Skeletal muscle tissue (tissue), 4 donors: ENCODE measurements around the gene IGSF5. TPM values are rescaled to one million over a fixed set of nuclear protein-coding genes. Genes with fewer than 3 reads are reported as not detected.

Experiments
- H3K27ac ChIP-seq: one replicate; pipeline ENCODE4 v1.7.0; 2013; ENCODE audit warnings: mild to moderate bottlenecking, low read depth, low read length, inconsistent platforms
- H3K27me3 ChIP-seq, 3 donors: one replicate each; pipeline ENCODE4 v1.7.0; 2013; ENCODE audit warnings: low read length in 3 of 3; ENCODE audit not compliant: control insufficient read depth in 3 of 3, insufficient read depth in 3 of 3
- H3K36me3 ChIP-seq, 3 donors: one replicate each; pipeline ENCODE4 v1.7.0; 2013; ENCODE audit warnings: low read length in 3 of 3; ENCODE audit not compliant: control insufficient read depth in 3 of 3, insufficient read depth in 3 of 3
- H3K4me1 ChIP-seq, 3 donors: one replicate each; pipeline ENCODE4 v1.7.0; 2013; ENCODE audit warnings: low read length in 3 of 3, mild to moderate bottlenecking in 3 of 3; ENCODE audit not compliant: control insufficient read depth in 3 of 3, insufficient read depth in 3 of 3
- H3K4me3 ChIP-seq, 3 donors: one replicate each; pipeline ENCODE4 v1.7.0; 2013; ENCODE audit warnings: low read length in 3 of 3
- H3K9ac ChIP-seq, 3 donors: one replicate each; pipeline ENCODE4 v1.7.0; 2013; ENCODE audit warnings: low read length in 3 of 3, mild to moderate bottlenecking in 3 of 3, moderate library complexity in 2 of 3, low read depth in 1 of 3
- H3K9me3 ChIP-seq, 3 donors: one replicate each; pipeline ENCODE4 v1.7.0; 2013; ENCODE audit warnings: low read length in 3 of 3; ENCODE audit not compliant: control insufficient read depth in 3 of 3
- total RNA-seq: library from RNA; depleted of rRNA; stranded (reverse); fragments of >200 nt; gene quantifications from one replicate; pipeline ENCODE4 v1.2.3, GENCODE V29; 2014
- donor health status: Osteomylitis.

The IGSF5 gene
- total RNA-seq, 1 donor from 2014 or later, result 0.52 TPM

DNA sequence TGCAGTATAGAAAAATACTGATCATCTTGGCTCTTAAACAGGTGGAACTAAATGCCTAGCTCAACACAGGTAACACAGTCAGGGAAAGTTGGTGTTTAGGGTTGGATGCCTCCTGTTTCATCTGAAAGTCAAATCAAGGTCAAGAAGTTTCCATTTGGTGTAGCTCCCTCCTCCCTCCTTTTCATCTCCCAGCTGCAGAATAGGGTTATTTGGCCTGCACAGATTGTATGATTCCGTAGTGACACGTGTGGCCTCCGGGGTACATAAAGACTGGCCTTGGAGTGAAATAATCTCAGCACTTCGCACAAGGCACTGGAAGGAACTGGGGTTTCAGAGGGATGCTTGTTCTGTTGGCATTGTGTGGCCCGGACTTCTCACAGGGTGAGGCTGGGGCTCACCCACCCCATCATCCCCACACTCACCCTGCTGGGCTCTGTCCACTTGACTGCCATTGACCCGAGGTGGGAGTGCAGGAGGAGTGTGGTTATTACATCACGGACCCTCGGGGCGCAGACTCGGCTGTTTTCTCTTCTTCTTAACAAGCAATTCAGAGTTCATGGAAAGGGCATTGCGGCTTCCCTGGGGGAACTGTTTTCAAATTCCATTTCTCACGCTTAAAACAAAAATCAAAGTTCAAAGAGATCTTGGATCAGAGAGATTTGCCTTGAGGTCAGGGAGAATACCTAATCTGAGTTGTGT, 18.4 kb downstream of the IGSF5 start:
- Histone ChIP-seq H3K9me3 (peaks cover 0 to 2% (median 0%) of the 10 kb centered on the region in 3 donors), H3K27ac (no peak overlapping the region), H3K9ac (no peak overlapping the region), H3K4me3 (no peak overlapping the region), H3K36me3 (no peaks in the 10 kb centered on the region), H3K27me3 (peaks cover 0 to 3% (median 0%) of the 10 kb centered on the region in 3 donors), H3K4me1 (no peaks in the 10 kb centered on the region)

DNA sequence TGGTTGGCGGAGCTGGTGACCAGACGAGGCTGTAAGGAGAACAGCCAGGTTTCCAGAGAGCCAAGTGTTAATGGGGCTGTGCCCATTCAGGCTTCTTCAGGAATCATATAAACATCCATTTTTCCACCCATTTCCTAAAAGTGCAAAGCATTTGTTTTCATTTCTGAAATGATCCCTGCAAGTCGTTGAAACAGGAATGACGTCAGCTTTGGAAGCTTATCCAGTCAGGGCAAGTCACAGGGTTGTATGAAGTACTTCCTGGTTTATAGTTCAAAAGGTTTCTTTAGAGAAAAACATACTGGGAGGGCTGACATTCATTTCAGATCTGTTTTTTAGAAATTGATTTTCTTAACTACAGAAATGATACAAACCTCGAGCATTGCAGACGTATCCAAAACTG, 29.2 kb downstream of the IGSF5 start:
- Histone ChIP-seq H3K9ac (no peak overlapping the region), H3K4me3 (no peak overlapping the region), H3K27me3 (no peaks in the 10 kb centered on the region)

GRCh38 chr21:39775816-39776215, 30.8 kb downstream of the IGSF5 start:
- Histone ChIP-seq H3K27me3 (no peaks in the 10 kb centered on the region), H3K27ac (no peak overlapping the region), H3K4me3 (no peak overlapping the region), H3K9me3 (no peaks in the 10 kb centered on the region), H3K36me3 (no peaks in the 10 kb centered on the region), H3K9ac (no peak overlapping the region), H3K4me1 (no peaks in the 10 kb centered on the region)

More for the DNA sequence above, 29.2 kb downstream of the IGSF5 start:
- no peaks in the 10 kb centered on the region for H3K4me1 ChIP-seq
- H3K36me3 ChIP-seq, result no peaks in the 10 kb centered on the region
- no peaks in the 10 kb centered on the region for H3K9me3 ChIP-seq
- no peak overlapping the region for H3K27ac ChIP-seq

GRCh38 chr21:39776589-39776988, 31.6 kb downstream of the IGSF5 start:
- H3K4me1 ChIP-seq, result no peaks in the 10 kb centered on the region
- no peak overlapping the region for H3K9ac ChIP-seq
- no peaks in the 10 kb centered on the region for H3K27me3 ChIP-seq
- H3K27ac ChIP-seq, result no peak overlapping the region
- no peak overlapping the region for H3K4me3 ChIP-seq
- no peaks in the 10 kb centered on the region for H3K36me3 ChIP-seq
- H3K9me3 ChIP-seq, result no peaks in the 10 kb centered on the region

DNA sequence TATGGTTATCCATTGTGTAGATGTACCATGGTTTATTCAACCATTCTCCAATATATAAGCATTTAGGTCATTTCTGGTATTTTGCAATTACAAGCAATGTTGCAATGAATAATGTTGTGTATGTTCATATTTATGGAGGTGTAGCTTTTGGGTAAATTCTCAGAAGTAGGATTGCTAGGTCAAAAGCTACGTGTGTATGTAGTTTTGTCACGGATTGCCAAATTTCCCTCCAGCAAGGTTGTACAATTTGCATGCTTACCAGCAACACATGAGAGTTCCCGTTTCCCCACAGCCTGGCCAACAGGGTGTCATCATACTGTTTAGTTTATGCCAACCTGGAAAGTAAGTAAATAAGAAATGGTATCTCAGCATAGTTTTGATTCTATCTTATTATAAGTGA, 36.3 kb downstream of the IGSF5 start:
- no peak overlapping the region for H3K27ac ChIP-seq
- H3K27me3 ChIP-seq, result no peaks in the 10 kb centered on the region
- H3K4me1 ChIP-seq, result no peaks in the 10 kb centered on the region
- H3K36me3 ChIP-seq, result no peaks in the 10 kb centered on the region
- no peaks in the 10 kb centered on the region for H3K9me3 ChIP-seq
- H3K9ac ChIP-seq, result no peak overlapping the region
- H3K4me3 ChIP-seq, result no peak overlapping the region

DNA sequence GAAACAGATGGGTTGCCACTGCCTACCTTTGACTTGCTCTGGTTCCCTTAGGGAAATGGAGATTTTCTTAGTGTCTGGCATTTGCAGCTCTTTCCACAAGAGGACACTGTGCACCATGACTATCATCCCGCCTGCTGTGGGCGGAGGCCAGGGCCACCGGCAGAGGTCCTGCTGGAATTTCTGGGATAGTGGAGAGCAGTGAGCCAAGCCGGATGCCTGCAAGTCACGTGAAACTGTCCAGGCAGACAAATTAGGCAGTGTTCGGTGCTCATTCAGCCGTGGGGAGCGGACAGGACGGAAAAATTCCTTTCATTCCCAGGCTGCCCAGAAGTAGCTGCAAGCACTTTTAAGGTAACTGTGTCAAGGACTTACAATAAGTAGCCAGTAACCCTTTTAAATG, 43.4 kb downstream of the IGSF5 start:
- H3K27me3 ChIP-seq, result no peaks in the 10 kb centered on the region
- peaks cover 0 to 3% (median 0%) of the 10 kb centered on the region in 3 donors for H3K4me1 ChIP-seq
- H3K4me3 ChIP-seq, result no peak overlapping the region
- H3K9me3 ChIP-seq, result no peaks in the 10 kb centered on the region
- H3K9ac ChIP-seq, result peak overlapping the region in 1 of 3 donors; percentile 21
- no peaks in the 10 kb centered on the region for H3K36me3 ChIP-seq
- no peak overlapping the region for H3K27ac ChIP-seq

- H3K4me1 ChIP-seq, result no peaks in the 10 kb centered on the region
- H3K27ac ChIP-seq, result no peak overlapping the region
- no peaks in the 10 kb centered on the region for H3K9me3 ChIP-seq
- no peaks in the 10 kb centered on the region for H3K36me3 ChIP-seq
- H3K9ac ChIP-seq, result no peak overlapping the region
- H3K27me3 ChIP-seq, result peaks cover 0 to 2% (median 0%) of the 10 kb centered on the region in 3 donors
- H3K4me3 ChIP-seq, result no peak overlapping the region
These were observed 51.5 kb downstream of the IGSF5 start for GRCh38 chr21:39796466-39796865.

DNA sequence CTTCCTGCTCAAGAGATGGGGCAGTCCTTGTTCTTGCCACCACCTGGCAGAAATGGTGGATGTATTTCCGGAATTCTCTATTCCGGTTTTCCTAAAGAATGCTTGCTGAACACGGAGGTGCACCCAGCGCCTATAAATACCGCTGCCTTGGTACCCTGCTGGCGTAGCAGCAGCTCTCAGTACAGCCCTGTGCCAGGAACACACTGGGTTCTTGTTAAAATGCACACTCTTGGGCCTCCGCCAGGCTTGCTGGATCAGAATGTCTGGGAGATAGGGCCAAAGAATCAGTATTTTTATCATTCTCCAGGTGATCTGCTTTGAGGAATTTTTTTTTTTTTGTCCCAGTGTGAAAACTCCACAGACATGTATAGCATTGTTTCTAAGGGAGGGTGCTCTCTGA, 54.2 kb downstream of the IGSF5 start:
- Histone ChIP-seq H3K9me3 (no peaks in the 10 kb centered on the region), H3K27ac (no peak overlapping the region), H3K36me3 (no peaks in the 10 kb centered on the region)

GRCh38 chr21:39800311-39800710, 55.3 kb downstream of the IGSF5 start:
- H3K27me3 ChIP-seq, result peaks cover 0 to 2% (median 0%) of the 10 kb centered on the region in 3 donors

More for the DNA sequence above, 54.2 kb downstream of the IGSF5 start:
- Histone ChIP-seq H3K9ac (no peak overlapping the region), H3K4me1 (no peaks in the 10 kb centered on the region), H3K27me3 (peaks cover 0 to 2% (median 0%) of the 10 kb centered on the region in 3 donors), H3K4me3 (no peak overlapping the region)

DNA sequence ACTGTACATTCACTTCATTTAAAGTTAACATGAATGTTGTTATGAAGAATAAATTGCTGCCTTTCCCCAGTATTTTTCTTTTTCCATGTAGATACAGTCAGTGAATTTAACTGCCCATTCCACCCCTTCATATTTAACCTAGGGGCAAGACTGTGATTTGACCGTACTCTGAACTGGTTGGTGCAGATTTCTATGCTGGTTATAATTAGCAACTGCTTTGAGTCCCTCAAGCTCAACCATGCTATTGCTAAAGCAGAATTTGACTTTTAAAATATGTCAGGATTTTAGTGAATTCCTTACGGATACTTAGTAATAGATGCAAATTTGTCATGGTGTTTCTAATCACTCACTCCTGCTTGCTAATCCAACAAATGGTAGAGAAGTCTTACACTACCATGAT, 57.2 kb downstream of the IGSF5 start:
- Histone ChIP-seq H3K27ac (no peak overlapping the region), H3K27me3 (peaks cover 0 to 2% (median 0%) of the 10 kb centered on the region in 3 donors), H3K4me1 (no peaks in the 10 kb centered on the region), H3K4me3 (no peak overlapping the region), H3K9ac (no peak overlapping the region), H3K36me3 (no peaks in the 10 kb centered on the region), H3K9me3 (no peaks in the 10 kb centered on the region)

More at GRCh38 chr21:39800311-39800710, 55.3 kb downstream of the IGSF5 start:
- no peaks in the 10 kb centered on the region for H3K9me3 ChIP-seq
- no peak overlapping the region for H3K4me3 ChIP-seq
- H3K9ac ChIP-seq, result no peak overlapping the region
- H3K36me3 ChIP-seq, result no peaks in the 10 kb centered on the region
- H3K27ac ChIP-seq, result no peak overlapping the region
- H3K4me1 ChIP-seq, result no peaks in the 10 kb centered on the region
